SK-N-SH treated with all-trans-retinoic acid at 6 μM for 48 hours (cell line): ENCODE measurements around the gene KCNIP4.
A peak's percentile ranks its signal among the peaks of the same experiment; 100 is the strongest.

ENCODE experiments used
- ARNTL ChIP-seq: fragments of 450-650 bp; formaldehyde crosslinking; IDR thresholded peaks from 2 replicates; pipeline ENCODE4 v1.5.0; 2020; ENCODE audit warnings: low read depth, mild to moderate bottlenecking, moderate library complexity, borderline replicate concordance
- ESRRG ChIP-seq: fragments of 250-450 bp; sonication (Bioruptor Pico); IDR thresholded peaks from 2 replicates; pipeline ENCODE4 v1.6.1; 2021; ENCODE audit warnings: mild to moderate bottlenecking
- ISL1 ChIP-seq: fragments of 250-450 bp; sonication (Bioruptor Pico); IDR thresholded peaks from 2 replicates; pipeline ENCODE4 v2.1.2; 2022; ENCODE audit warnings: mild to moderate bottlenecking, moderate library complexity
- PATZ1 ChIP-seq: fragments of 250-450 bp; sonication (Bioruptor Pico); IDR thresholded peaks from 2 replicates; pipeline ENCODE4 v1.8.0; 2020; ENCODE audit warnings: mild to moderate bottlenecking, moderate library complexity, borderline replicate concordance
- PPARA ChIP-seq: fragments of 250-450 bp; sonication (Bioruptor Pico); IDR thresholded peaks from 2 replicates; pipeline ENCODE4 v1.5.0; 2020; ENCODE audit warnings: mild to moderate bottlenecking, borderline replicate concordance
- RARB ChIP-seq: fragments of 250-450 bp; sonication (Bioruptor Pico); IDR thresholded peaks from 2 replicates; pipeline ENCODE4 v1.8.0; 2021; ENCODE audit warnings: mild to moderate bottlenecking, moderate library complexity
- SNAI2 ChIP-seq: fragments of 250-450 bp; sonication (Bioruptor Pico); IDR thresholded peaks from 2 replicates; pipeline ENCODE4 v1.5.0; 2020; ENCODE audit warnings: mild to moderate bottlenecking, moderate library complexity
- TCF4 ChIP-seq: fragments of 250-450 bp; sonication (Bioruptor Pico); IDR thresholded peaks from 2 replicates; pipeline ENCODE4 v1.8.0; 2021; ENCODE audit warnings: mild to moderate bottlenecking, moderate library complexity, borderline replicate concordance
- TOX ChIP-seq: fragments of 250-450 bp; sonication (Bioruptor Pico); IDR thresholded peaks from 2 replicates; pipeline ENCODE4 v1.8.0; 2021; ENCODE audit warnings: mild to moderate bottlenecking, moderate library complexity, borderline replicate concordance
- ZFP3 ChIP-seq: fragments of 250-450 bp; sonication (Bioruptor Pico); IDR thresholded peaks from 2 replicates; pipeline ENCODE4 v1.5.0; 2020; ENCODE audit warnings: mild to moderate bottlenecking, moderate library complexity
- ZFP30 ChIP-seq: fragments of 450-650 bp; formaldehyde crosslinking; IDR thresholded peaks from 2 replicates; pipeline ENCODE4 v1.5.0; 2022; ENCODE audit warnings: mild to moderate bottlenecking, moderate library complexity
- ZNF8 ChIP-seq: fragments of 450-650 bp; formaldehyde crosslinking; IDR thresholded peaks from 2 replicates; pipeline ENCODE4 v1.5.0; 2020; ENCODE audit warnings: mild to moderate bottlenecking, moderate library complexity
- TF ChIP-seq, protein P1 (sequence below): fragments of 250-450 bp; sonication (Bioruptor Pico); IDR thresholded peaks from 2 replicates; pipeline ENCODE4 v1.5.1; 2021; ENCODE audit warnings: mild to moderate bottlenecking, moderate library complexity

DNA sequence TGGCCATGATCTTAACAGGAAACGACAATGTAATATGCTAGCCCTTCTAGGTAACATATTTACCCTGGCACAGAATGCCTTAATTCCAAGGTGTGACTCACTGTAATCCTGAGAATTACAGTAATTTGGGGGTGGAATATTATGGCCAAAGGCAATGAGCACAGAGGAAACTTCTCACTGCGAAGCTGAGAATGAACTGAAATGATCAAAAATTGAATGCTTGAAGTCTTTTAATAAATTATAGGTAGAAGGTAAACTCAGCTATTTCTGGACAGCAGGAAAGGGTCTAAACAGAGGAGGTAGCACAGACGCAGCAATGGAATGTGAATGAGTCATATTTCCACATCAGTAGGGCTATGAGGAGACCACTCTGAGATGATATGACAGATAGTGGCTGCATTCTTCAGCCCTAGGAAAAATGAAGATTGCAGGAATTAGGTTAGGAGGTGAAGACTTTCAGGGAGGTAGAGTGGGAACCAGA, 935.7 kb downstream of the KCNIP4 start:
- TF ChIP-seq, protein P1, sequence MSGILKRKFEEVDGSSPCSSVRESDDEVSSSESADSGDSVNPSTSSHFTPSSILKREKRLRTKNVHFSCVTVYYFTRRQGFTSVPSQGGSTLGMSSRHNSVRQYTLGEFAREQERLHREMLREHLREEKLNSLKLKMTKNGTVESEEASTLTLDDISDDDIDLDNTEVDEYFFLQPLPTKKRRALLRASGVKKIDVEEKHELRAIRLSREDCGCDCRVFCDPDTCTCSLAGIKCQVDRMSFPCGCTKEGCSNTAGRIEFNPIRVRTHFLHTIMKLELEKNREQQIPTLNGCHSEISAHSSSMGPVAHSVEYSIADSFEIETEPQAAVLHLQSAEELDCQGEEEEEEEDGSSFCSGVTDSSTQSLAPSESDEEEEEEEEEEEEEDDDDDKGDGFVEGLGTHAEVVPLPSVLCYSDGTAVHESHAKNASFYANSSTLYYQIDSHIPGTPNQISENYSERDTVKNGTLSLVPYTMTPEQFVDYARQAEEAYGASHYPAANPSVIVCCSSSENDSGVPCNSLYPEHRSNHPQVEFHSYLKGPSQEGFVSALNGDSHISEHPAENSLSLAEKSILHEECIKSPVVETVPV (CRISPR knock-in tag), result no peak
- TF ChIP-seq ZNF8 (CRISPR knock-in tag), result no peak
- no peak for TF ChIP-seq RARB (CRISPR knock-in tag)
- TF ChIP-seq PATZ1, result no peak
- TF ChIP-seq ESRRG (CRISPR knock-in tag), result no peak
- no peak for TF ChIP-seq TOX (CRISPR knock-in tag)
- no peak for TF ChIP-seq ZFP30 (CRISPR knock-in tag)
- TF ChIP-seq SNAI2 (CRISPR knock-in tag), result no peak
- TF ChIP-seq ISL1, result peak; percentile 74
- TF ChIP-seq ARNTL (CRISPR knock-in tag), result no peak
- TF ChIP-seq ZFP3 (CRISPR knock-in tag), result no peak
- TF ChIP-seq TCF4 (CRISPR knock-in tag), result no peak
- no peak for TF ChIP-seq PPARA (CRISPR knock-in tag)
